ENCODE data around the gene MOXD1. TPM values are rescaled to one million over a fixed set of nuclear protein-coding genes. Genes with fewer than 3 reads are reported as not detected.

MOXD1 gene
- total and polyA plus RNA-seq, 12 donors = 4.8 to 66.3 (median 41.2) TPM

DNA sequence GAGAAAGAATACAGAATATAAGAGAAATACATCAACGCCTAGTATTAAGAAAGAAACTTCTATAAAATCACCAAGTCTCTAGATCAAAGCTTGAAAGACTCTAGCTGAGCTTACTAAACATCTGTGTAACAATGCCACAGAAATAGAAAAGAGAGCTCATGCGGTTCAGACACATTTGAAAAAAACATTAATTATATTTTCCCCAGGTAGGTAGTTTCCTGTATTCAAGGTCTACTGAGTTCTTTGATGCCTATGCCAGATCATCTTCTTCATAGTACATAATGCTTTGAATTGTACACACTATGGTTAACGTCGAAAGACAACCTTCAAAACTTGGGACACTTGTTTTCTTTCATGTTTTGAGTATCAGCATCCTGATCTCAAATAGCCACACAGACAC lies 11.3 kb downstream of the MOXD1 start:
- no peak for TF ChIP-seq POLR2A (IDR thresholded peaks at IDR 0.05)
- WGBS, 4 donors = 64 to 74% (median 71%) methylated on average over 4 of the region's 4 CpGs
- intact Hi-C loops (cut with DNase I) = loop anchor here (10.0 kb wide), 1 partner anchor 85 kb away; no protein-coding TSS in a partner anchor

DNA sequence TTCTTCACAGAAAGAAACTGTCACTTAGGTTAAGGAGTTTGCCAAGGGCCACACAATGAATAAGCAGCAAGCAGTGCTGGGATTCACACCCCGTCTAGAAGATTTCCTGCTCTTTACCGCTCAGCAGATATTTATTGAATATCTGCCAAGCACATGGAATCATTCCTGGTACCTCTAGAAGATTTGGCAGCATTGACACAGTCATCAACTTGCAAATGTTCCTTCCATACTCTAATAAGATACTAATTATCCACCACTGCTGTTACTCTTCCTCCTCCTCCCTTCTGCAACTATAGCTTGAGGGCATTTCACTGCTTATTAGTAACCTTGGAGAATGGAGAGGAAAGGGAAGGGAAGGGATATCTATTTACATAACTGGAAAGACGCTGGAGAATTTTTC lies 13.0 kb downstream of the MOXD1 start:
- WGBS, 4 donors = 50 to 62% (median 55%) methylated on average over 3 of the region's 3 CpGs
- Histone ChIP-seq H3K9me3 (replicated peaks in 1 of 3) (no peaks in the 10 kb centered on the region), H3K27me3 (no peaks in the 10 kb centered on the region), H3K36me3 (replicated peaks in 1 of 2) (no peaks in the 10 kb centered on the region), H3K4me1 (replicated peaks in 1 of 2) (peaks cover 0 to 5% of the 10 kb centered on the region in 2 donors), H3K27ac (no peak overlapping the region), H3K4me3 (no peak overlapping the region)
- intact Hi-C loops (cut with DNase I) = no loop called here
- TF ChIP-seq, protein P1, sequence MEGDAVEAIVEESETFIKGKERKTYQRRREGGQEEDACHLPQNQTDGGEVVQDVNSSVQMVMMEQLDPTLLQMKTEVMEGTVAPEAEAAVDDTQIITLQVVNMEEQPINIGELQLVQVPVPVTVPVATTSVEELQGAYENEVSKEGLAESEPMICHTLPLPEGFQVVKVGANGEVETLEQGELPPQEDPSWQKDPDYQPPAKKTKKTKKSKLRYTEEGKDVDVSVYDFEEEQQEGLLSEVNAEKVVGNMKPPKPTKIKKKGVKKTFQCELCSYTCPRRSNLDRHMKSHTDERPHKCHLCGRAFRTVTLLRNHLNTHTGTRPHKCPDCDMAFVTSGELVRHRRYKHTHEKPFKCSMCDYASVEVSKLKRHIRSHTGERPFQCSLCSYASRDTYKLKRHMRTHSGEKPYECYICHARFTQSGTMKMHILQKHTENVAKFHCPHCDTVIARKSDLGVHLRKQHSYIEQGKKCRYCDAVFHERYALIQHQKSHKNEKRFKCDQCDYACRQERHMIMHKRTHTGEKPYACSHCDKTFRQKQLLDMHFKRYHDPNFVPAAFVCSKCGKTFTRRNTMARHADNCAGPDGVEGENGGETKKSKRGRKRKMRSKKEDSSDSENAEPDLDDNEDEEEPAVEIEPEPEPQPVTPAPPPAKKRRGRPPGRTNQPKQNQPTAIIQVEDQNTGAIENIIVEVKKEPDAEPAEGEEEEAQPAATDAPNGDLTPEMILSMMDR (IDR thresholded peaks at IDR 0.05) = no peak
- TF ChIP-seq POLR2A (IDR thresholded peaks at IDR 0.05) = no peak
- DNase-seq = no peak

More for the DNA sequence above, 11.3 kb downstream of the MOXD1 start:
- Histone ChIP-seq H3K27me3 (no peaks in the 10 kb centered on the region), H3K27ac (no peak overlapping the region), H3K9me3 (replicated peaks in 1 of 3) (peaks cover 0 to 5% (median 5%) of the 10 kb centered on the region in 3 donors), H3K4me1 (replicated peaks in 1 of 2) (peaks cover 0 to 5% of the 10 kb centered on the region in 2 donors), H3K36me3 (replicated peaks in 1 of 2) (no peaks in the 10 kb centered on the region), H3K4me3 (no peak overlapping the region)
- no peak for DNase-seq

DNA sequence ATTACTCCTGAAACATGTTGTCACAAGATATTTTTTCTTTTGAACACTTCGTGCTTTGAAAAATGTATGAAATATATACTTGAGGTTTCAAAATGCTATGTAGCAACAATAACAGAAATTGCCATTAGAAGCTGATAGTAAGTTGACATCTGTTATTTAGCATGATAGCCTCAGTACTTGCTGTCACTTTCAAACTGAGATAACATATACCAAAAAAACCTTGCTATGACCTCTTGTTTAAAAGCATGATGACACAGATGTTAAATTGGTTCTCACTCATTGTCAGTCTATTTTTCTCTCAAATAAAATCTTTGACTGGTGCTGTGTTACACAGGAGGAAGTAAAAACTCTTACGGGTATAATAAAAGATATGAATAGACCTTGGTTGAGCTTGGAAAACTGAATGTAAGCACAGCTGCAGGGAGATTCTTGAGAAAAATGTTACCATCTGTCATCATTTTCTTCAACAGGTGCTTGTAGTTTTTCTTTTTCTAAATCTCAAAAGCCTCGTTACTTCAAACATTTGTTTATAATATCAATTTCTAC lies 18.6 kb downstream of the MOXD1 start:
- Histone ChIP-seq H3K36me3 (replicated peaks in 1 of 2) (no peaks in the 10 kb centered on the region), H3K27me3 (no peaks in the 10 kb centered on the region), H3K4me1 (replicated peaks in 1 of 2) (no peaks in the 10 kb centered on the region), H3K9me3 (replicated peaks in 1 of 3) (no peaks in the 10 kb centered on the region), H3K27ac (no peak overlapping the region), H3K4me3 (no peak overlapping the region)
- 68 to 79% (median 72%) methylated on average over 3 of the region's 3 CpGs for WGBS, 4 donors
- TF ChIP-seq, protein P1 (IDR thresholded peaks at IDR 0.05) = no peak
- TF ChIP-seq POLR2A (IDR thresholded peaks at IDR 0.05) = no peak
- no peak for DNase-seq
- intact Hi-C loops (cut with DNase I) = no loop called here

GRCh38 chr6:132381381-132381780 lies 19.9 kb downstream of the MOXD1 start:
- Histone ChIP-seq H3K9me3 (replicated peaks in 1 of 3) (no peaks in the 10 kb centered on the region), H3K27ac (no peak overlapping the region), H3K4me3 (no peak overlapping the region), H3K36me3 (replicated peaks in 1 of 2) (no peaks in the 10 kb centered on the region), H3K27me3 (no peaks in the 10 kb centered on the region), H3K4me1 (replicated peaks in 1 of 2) (no peaks in the 10 kb centered on the region)
- 87 to 92% (median 88%) methylated on average over 1 of the region's 1 CpG for WGBS, 4 donors
- TF ChIP-seq, protein P1 (IDR thresholded peaks at IDR 0.05) = no peak
- intact Hi-C loops (cut with DNase I) = no loop called here
- no peak for DNase-seq

DNA sequence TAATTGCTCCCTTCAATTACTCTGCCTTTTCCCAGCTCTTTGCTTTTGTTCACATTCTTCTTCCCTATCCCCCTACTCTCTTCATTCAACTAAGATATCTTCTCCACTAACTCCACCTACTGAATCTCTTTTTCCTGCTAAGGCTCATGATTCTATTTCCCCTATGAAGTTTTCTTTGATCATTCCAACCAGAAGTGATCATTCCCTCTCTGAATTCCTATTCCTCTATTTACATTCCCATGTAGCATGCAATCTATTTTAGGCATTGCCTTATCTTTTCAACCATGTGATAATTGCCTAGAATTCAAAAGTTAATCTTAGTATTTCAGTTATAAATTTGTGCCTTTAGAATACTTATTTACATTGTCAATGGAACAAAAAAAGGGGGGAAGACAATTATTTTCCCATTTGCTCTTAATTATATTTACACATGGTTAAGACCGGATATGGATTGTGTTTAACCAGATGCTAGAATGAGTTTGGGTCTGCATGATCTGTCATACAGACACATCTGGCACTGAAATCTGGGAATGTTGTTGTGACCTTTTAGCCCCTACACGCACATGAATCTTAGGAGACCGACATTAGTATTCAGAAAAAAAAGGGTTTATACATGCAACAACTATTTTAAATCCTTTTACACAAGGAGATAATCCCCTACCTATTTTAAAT lies 20.8 kb downstream of the MOXD1 start:
- DNase-seq = no peak
- H3K4me3 ChIP-seq = no peak overlapping the region
- no peaks in the 10 kb centered on the region for H3K36me3 ChIP-seq (replicated peaks in 1 of 2)
- H3K27ac ChIP-seq = no peak overlapping the region
- H3K9me3 ChIP-seq (replicated peaks in 1 of 3) = no peaks in the 10 kb centered on the region
- intact Hi-C loops (cut with DNase I) = no loop called here
- TF ChIP-seq, protein P1 (IDR thresholded peaks at IDR 0.05) = no peak
- no peak for TF ChIP-seq POLR2A (IDR thresholded peaks at IDR 0.05)
- WGBS, 4 donors = 72 to 77% (median 76%) methylated on average over 3 of the region's 3 CpGs
- H3K27me3 ChIP-seq = no peaks in the 10 kb centered on the region
- H3K4me1 ChIP-seq (replicated peaks in 1 of 2) = no peaks in the 10 kb centered on the region
